Measurements from ENCODE around the gene RGMB.

Gene RGMB

GRCh38 chr5:98772415-98773213 lies 849 bp upstream of the RGMB start (continued):
- TF ChIP-seq ZNF18 (tag by site-specific recombination; IDR thresholded peaks at IDR 0.05) (peak; percentile 89), ZBTB48 (tag by site-specific recombination; IDR thresholded peaks at IDR 0.05) (no peak), ZNF354C (tag by site-specific recombination; IDR thresholded peaks at IDR 0.05; ENCODE audit: borderline replicate concordance, low read depth) (no peak), ZNF596 (tag by site-specific recombination; IDR thresholded peaks at IDR 0.05) (no peak), ZBTB6 (tag by site-specific recombination; IDR thresholded peaks at IDR 0.05) (no peak), ZNF473 (tag by site-specific recombination; IDR thresholded peaks at IDR 0.05) (no peak), YY2 (tag by site-specific recombination; IDR thresholded peaks at IDR 0.05) (no peak), ZNF266 (tag by site-specific recombination; IDR thresholded peaks at IDR 0.05; ENCODE audit: low read depth) (no peak), ZNF707 (tag by site-specific recombination; IDR thresholded peaks at IDR 0.05) (no peak), ZNF214 (tag by site-specific recombination; IDR thresholded peaks at IDR 0.05; ENCODE audit: borderline replicate concordance) (no peak), BCL11B (tag by site-specific recombination; IDR thresholded peaks at IDR 0.05; ENCODE audit: low read depth) (no peak), ZNF114 (tag by site-specific recombination; IDR thresholded peaks at IDR 0.05) (no peak), ZNF292 (tag by site-specific recombination; IDR thresholded peaks at IDR 0.05; ENCODE audit: borderline replicate concordance, low read depth) (no peak), SP2 (tag by site-specific recombination; IDR thresholded peaks at IDR 0.05) (no peak), KLF1 (tag by site-specific recombination; IDR thresholded peaks at IDR 0.05) (0 out of 2 replicates have a peak, but pooled peaks have one; percentile 36), MYNN (tag by site-specific recombination; IDR thresholded peaks at IDR 0.05; ENCODE audit: borderline replicate concordance) (no peak), SALL2 (tag by site-specific recombination; IDR thresholded peaks at IDR 0.05; ENCODE audit: borderline replicate concordance) (no peak), ZNF416 (tag by site-specific recombination; IDR thresholded peaks at IDR 0.05) (no peak), ZNF26 (tag by site-specific recombination; IDR thresholded peaks at IDR 0.05) (no peak)
- TF ChIP-seq, protein P1, sequence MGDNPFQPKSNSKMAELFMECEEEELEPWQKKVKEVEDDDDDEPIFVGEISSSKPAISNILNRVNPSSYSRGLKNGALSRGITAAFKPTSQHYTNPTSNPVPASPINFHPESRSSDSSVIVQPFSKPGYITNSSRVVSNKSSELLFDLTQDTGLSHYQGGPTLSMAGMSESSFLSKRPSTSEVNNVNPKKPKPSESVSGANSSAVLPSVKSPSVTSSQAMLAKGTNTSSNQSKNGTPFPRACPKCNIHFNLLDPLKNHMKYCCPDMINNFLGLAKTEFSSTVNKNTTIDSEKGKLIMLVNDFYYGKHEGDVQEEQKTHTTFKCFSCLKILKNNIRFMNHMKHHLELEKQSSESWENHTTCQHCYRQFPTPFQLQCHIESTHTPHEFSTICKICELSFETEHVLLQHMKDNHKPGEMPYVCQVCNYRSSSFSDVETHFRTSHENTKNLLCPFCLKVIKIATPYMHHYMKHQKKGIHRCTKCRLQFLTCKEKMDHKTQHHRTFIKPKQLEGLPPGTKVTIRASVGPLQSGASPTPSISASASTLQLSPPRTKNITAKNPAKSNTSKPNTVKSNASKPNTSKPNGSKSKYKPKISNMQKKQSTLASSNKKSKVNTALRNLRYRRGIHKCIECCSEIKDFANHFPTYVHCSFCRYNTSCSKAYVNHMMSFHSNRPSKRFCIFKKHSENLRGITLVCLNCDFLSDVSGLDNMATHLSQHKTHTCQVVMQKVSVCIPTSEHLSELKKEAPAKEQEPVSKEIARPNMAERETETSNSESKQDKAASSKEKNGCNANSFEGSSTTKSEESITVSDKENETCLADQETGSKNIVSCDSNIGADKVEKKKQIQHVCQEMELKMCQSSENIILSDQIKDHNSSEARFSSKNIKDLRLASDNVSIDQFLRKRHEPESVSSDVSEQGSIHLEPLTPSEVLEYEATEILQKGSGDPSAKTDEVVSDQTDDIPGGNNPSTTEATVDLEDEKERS (tag by site-specific recombination; IDR thresholded peaks at IDR 0.05): no peak
- TF ChIP-seq, protein P2, sequence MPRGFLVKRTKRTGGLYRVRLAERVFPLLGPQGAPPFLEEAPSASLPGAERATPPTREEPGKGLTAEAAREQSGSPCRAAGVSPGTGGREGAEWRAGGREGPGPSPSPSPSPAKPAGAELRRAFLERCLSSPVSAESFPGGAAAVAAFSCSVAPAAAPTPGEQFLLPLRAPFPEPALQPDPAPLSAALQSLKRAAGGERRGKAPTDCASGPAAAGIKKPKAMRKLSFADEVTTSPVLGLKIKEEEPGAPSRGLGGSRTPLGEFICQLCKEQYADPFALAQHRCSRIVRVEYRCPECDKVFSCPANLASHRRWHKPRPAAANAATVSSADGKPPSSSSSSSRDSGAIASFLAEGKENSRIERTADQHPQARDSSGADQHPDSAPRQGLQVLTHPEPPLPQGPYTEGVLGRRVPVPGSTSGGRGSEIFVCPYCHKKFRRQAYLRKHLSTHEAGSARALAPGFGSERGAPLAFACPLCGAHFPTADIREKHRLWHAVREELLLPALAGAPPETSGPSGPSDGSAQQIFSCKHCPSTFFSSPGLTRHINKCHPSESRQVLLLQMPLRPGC (tag by site-specific recombination; IDR thresholded peaks at IDR 0.05): peak; percentile 10; the same call in 1 of the 2 replicates
- TF ChIP-seq, protein P3, sequence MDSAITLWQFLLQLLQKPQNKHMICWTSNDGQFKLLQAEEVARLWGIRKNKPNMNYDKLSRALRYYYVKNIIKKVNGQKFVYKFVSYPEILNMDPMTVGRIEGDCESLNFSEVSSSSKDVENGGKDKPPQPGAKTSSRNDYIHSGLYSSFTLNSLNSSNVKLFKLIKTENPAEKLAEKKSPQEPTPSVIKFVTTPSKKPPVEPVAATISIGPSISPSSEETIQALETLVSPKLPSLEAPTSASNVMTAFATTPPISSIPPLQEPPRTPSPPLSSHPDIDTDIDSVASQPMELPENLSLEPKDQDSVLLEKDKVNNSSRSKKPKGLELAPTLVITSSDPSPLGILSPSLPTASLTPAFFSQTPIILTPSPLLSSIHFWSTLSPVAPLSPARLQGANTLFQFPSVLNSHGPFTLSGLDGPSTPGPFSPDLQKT (IDR thresholded peaks at IDR 0.05; ENCODE audit: borderline replicate concordance, low read depth, low read length): no peak
- TF ChIP-seq, protein P4, sequence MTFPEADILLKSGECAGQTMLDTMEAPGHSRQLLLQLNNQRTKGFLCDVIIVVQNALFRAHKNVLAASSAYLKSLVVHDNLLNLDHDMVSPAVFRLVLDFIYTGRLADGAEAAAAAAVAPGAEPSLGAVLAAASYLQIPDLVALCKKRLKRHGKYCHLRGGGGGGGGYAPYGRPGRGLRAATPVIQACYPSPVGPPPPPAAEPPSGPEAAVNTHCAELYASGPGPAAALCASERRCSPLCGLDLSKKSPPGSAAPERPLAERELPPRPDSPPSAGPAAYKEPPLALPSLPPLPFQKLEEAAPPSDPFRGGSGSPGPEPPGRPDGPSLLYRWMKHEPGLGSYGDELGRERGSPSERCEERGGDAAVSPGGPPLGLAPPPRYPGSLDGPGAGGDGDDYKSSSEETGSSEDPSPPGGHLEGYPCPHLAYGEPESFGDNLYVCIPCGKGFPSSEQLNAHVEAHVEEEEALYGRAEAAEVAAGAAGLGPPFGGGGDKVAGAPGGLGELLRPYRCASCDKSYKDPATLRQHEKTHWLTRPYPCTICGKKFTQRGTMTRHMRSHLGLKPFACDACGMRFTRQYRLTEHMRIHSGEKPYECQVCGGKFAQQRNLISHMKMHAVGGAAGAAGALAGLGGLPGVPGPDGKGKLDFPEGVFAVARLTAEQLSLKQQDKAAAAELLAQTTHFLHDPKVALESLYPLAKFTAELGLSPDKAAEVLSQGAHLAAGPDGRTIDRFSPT (tag by site-specific recombination; IDR thresholded peaks at IDR 0.05): no peak; the same call in 1 of the 2 replicates
- TF ChIP-seq, protein P5, sequence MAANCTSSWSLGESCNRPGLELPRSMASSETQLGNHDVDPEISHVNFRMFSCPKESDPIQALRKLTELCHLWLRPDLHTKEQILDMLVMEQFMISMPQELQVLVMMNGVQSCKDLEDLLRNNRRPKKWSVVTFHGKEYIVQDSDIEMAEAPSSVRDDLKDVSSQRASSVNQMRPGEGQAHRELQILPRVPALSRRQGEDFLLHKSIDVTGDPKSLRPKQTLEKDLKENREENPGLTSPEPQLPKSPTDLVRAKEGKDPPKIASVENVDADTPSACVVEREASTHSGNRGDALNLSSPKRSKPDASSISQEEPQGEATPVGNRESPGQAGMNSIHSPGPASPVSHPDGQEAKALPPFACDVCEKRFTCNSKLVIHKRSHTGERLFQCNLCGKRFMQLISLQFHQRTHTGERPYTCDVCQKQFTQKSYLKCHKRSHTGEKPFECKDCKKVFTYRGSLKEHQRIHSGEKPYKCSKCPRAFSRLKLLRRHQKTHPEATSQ (tag by site-specific recombination; IDR thresholded peaks at IDR 0.05): no peak

All from HEK293 (cell line).